ENCODE results near the gene DUS4L.

DNA sequence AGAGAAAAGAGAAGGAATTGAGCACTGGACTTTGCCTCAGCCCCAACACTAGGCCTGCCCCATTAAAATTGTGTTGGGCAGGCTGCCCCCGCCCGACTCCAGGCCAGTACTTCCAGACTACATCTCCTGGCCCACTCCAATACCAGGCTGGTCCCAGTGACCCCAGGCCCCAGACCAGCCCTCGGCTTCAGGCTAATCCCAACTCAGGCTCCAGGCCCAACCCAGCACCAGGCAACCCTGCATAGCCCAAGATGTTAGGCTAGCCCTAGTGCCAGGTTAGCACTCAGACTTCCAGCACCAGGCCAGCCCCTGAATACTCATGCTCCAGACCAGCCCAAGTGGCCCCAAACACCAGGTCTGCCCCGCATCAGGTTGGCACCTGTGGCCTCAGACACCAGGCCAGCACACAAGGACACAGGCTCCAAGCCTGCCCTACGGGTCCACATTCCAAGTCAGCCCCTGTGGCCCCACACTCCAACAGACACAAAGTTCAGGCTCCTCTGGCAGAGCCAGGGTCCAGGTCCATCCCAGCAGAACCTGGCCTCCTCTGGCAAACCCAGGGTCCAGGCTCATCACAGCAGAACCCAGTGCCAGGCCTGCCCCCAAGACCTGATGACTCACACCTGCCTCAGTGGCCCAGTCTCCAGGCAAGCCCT, 20.3 kb upstream of the DUS4L start:
- TF ChIP-seq, protein P1, sequence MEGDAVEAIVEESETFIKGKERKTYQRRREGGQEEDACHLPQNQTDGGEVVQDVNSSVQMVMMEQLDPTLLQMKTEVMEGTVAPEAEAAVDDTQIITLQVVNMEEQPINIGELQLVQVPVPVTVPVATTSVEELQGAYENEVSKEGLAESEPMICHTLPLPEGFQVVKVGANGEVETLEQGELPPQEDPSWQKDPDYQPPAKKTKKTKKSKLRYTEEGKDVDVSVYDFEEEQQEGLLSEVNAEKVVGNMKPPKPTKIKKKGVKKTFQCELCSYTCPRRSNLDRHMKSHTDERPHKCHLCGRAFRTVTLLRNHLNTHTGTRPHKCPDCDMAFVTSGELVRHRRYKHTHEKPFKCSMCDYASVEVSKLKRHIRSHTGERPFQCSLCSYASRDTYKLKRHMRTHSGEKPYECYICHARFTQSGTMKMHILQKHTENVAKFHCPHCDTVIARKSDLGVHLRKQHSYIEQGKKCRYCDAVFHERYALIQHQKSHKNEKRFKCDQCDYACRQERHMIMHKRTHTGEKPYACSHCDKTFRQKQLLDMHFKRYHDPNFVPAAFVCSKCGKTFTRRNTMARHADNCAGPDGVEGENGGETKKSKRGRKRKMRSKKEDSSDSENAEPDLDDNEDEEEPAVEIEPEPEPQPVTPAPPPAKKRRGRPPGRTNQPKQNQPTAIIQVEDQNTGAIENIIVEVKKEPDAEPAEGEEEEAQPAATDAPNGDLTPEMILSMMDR (IDR thresholded peaks at IDR 0.05; ENCODE audit: poor library complexity, severe bottlenecking) = no peak
- TF ChIP-seq RAD21 (conservative IDR thresholded peaks at IDR 0.05) = no peak
- no peak for TF ChIP-seq TAF1 (IDR thresholded peaks at IDR 0.05; ENCODE audit: low read depth)
- no peak for TF ChIP-seq EZH2 (IDR thresholded peaks at IDR 0.05; ENCODE audit: borderline replicate concordance, insufficient read depth, low read length, poor library complexity, severe bottlenecking)
- no peak for TF ChIP-seq POLR2AphosphoS5 (IDR thresholded peaks at IDR 0.05)
- no peak for TF ChIP-seq SMC3 (conservative IDR thresholded peaks at IDR 0.05; ENCODE audit: poor library complexity)

Measured in neural cell (in vitro differentiated cells).